Nephron (organoid): ENCODE results near the gene ADGRG1.

Experiments
- H3K27ac Mint-ChIP-seq, 3 experiments: 2 replicates each; pipeline ENCODE4 v1.8.0; 2020; ENCODE audit warnings: mixed read lengths in 3 of 3, mild to moderate bottlenecking in 2 of 3, moderate library complexity in 1 of 3
- H3K27me3 Mint-ChIP-seq: 2 replicates; pipeline ENCODE4 v1.8.0; 2021; ENCODE audit warnings: low read depth, mild to moderate bottlenecking, moderate library complexity, mixed read lengths
- H3K36me3 Mint-ChIP-seq: 2 replicates; pipeline ENCODE4 v1.8.0; 2020; ENCODE audit warnings: low read depth, mixed read lengths
- H3K4me1 Mint-ChIP-seq: 2 replicates; pipeline ENCODE4 v1.8.0; 2020; ENCODE audit warnings: mixed read lengths
- H3K4me3 Mint-ChIP-seq, 3 experiments: 2 replicates each; pipeline ENCODE4 v1.8.0; 2020; ENCODE audit warnings: mild to moderate bottlenecking in 3 of 3, mixed read lengths in 3 of 3, moderate library complexity in 2 of 3
- H3K9me3 Mint-ChIP-seq: 2 replicates; pipeline ENCODE4 v1.8.0; 2020; ENCODE audit warnings: mixed read lengths
- CTCF ChIP-seq, 3 experiments: fragments of 200-600 bp; sonication (generic); IDR thresholded peaks; one replicate each; pipeline ENCODE4 v1.5.0; 2021; ENCODE audit warnings: antibody characterized with exemption in 3 of 3; ENCODE audit not compliant: unreplicated experiment in 3 of 3

ADGRG1 gene

DNA sequence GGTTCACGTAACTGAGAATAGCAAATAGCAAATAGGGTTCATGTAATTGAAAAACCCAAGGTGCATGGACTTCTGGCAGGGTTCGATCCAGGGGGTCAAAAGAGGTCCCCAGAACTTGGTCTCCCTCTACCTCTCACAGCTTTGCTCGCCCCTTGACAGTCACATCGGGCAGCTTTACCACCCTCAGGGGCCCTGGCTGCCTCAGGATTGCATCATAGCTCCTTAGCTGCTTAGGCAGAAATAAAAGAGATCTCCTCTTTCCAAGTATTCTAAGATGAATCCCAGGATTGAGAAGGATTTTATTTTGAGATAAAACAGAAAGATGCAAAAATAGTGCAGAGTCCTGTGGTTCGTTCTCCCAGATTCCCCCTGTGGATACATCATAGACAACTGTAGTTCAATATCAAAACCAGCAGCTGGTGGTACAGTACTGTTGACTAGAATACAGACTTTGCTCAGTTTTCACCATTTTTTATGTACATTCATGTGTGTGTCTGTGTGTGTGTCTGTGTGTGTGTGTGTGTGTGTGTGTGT lies 52.5 kb downstream of the ADGRG1 start:
- Mint-ChIP-seq H3K27me3 (no peaks in the 10 kb centered on the region), H3K4me1 (peaks cover 10% of the 10 kb centered on the region), H3K27ac (peak overlapping the region in 1 of 3 experiments; percentile 63), H3K36me3 (no peaks in the 10 kb centered on the region), H3K4me3 (no peak overlapping the region), H3K9me3 (no peaks in the 10 kb centered on the region)
- no peak for TF ChIP-seq CTCF (IDR thresholded peaks at IDR 0.05; ENCODE audit: unreplicated experiment in 3 of 3)

DNA sequence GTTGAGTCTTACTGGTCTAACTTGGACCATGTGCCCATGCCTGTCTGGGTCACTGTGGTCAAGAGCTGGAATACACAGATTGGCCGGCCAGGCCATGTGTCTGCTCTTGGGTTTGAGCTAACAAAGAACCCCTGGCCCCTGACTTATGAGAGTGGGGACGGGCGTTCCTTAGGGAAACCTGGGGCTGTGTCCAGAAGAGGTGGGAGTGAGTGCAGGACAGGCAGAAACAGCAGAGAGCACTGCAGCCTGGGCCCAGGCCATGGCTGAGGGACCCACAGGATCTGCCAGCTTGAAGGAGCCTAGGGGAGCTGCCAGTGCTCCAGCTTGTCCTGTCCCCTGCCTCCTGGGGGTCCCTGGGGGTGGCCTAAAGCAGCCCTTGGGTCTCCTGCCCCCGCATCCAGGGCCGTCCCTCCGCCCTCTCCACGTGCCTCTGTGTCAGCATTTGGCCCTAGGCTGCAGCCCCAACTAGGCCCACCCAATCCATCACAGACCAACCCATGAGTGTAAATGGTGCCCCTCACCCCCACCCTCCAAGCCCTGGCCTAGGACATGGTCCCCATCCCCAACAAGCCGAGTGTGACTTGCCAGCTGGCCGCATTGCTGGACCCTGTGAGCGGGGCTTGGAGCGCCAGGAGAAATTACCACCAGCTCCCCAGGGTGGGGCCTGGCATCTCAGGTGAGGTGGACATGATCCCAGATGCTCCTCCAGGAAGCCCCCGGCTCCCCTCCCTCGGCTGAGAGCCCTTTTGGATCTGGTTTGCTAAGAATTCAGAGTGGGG lies 53.7 kb downstream of the ADGRG1 start:
- no peak for TF ChIP-seq CTCF (IDR thresholded peaks at IDR 0.05; ENCODE audit: unreplicated experiment in 3 of 3)
- H3K9me3 Mint-ChIP-seq, result no peaks in the 10 kb centered on the region

DNA sequence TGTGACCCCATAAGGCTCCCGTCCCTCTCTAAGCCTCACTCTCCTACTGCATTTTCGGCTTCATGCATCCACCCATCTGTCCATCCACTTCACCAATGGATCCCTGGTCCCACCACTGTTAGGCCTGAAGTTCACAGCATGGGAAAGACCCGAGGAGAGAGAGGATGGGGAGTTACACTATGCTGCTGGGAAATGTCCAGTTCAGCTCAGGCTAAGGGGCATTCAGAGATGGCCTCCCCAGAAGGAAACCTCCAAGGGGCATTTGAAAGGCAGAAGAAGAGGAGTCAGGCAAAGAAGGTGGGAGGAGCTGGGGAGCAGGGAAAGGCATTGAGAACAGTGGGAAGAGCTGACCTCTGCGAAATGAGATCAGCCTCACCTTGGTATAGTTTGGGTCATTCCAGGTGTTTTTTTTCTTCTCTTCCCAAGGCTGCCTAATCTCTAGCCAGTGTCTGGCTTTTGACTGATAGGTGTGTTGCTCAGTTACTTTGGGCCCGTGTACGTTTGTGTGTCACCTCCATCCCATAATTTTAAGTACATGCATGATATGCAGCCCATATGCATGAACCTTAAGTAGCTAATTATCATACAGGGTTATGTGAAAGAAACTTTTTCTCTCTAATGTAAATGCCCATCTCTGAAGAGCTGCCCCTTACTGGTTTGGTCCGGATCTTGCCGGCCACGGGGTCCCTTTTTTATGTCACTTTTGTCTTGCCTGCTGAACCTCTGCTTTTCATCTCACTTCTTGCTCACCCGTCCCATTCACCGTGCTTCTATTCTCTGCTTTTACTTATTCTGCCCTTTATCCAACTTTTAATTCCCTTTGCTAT lies 54.6 kb downstream of the ADGRG1 start:
- no peak for TF ChIP-seq CTCF (IDR thresholded peaks at IDR 0.05; ENCODE audit: unreplicated experiment in 3 of 3)
- Mint-ChIP-seq H3K9me3 (no peaks in the 10 kb centered on the region), H3K4me3 (no peak overlapping the region)

More for the DNA sequence above, 53.7 kb downstream of the ADGRG1 start:
- H3K4me3 Mint-ChIP-seq, result no peak overlapping the region
- H3K36me3 Mint-ChIP-seq, result no peaks in the 10 kb centered on the region
- no peaks in the 10 kb centered on the region for H3K4me1 Mint-ChIP-seq
- no peaks in the 10 kb centered on the region for H3K27me3 Mint-ChIP-seq
- no peak overlapping the region for H3K27ac Mint-ChIP-seq

DNA sequence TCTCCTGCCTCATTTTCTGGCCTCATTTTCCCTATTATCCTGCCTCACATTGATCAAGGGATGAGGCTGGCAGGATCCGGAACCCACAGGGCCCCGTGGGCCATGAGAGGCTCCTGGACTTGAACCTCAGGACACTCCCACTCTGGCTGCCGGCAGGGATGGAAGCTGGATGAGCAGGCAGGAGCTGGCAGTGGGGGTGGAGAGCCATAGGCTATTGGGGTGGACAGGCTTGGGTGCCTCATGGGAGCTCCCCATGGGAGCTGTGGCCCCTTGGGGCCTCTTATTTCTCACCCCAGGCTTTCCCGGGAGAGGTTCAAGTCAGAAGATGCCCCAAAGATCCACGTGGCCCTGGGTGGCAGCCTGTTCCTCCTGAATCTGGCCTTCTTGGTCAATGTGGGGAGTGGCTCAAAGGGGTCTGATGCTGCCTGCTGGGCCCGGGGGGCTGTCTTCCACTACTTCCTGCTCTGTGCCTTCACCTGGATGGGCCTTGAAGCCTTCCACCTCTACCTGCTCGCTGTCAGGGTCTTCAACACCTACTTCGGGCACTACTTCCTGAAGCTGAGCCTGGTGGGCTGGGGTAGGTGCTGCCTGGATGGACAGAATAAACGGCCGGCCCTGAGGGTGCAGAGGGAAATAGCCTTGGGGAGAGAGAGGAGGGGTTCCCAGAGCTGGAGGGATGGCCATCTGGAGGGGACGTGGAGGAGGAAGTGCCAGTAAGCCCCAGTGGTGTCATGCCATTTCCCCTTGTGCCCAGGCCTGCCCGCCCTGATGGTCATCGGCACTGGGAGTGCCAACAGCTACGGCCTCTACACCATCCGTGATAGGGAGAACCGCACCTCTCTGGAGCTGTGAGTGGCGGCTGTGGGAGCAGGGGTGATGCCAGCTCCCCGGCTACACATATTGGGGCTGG lies 55.5 kb downstream of the ADGRG1 start:
- H3K4me3 Mint-ChIP-seq, result no peak overlapping the region
- H3K27ac Mint-ChIP-seq, result no peak overlapping the region
- H3K36me3 Mint-ChIP-seq, result no peaks in the 10 kb centered on the region
- TF ChIP-seq CTCF (IDR thresholded peaks at IDR 0.05; ENCODE audit: unreplicated experiment in 3 of 3), result no peak
- no peaks in the 10 kb centered on the region for H3K9me3 Mint-ChIP-seq
- H3K27me3 Mint-ChIP-seq, result peaks cover 3% of the 10 kb centered on the region
- no peaks in the 10 kb centered on the region for H3K4me1 Mint-ChIP-seq

More for the DNA sequence above, 54.6 kb downstream of the ADGRG1 start:
- Mint-ChIP-seq H3K36me3 (no peaks in the 10 kb centered on the region), H3K27ac (no peak overlapping the region), H3K4me1 (no peaks in the 10 kb centered on the region), H3K27me3 (peaks cover 2% of the 10 kb centered on the region)

- H3K27ac Mint-ChIP-seq, result no peak overlapping the region
- H3K9me3 Mint-ChIP-seq, result no peaks in the 10 kb centered on the region
- no peak for TF ChIP-seq CTCF (IDR thresholded peaks at IDR 0.05; ENCODE audit: unreplicated experiment in 3 of 3)
- H3K4me3 Mint-ChIP-seq, result no peak overlapping the region
- H3K4me1 Mint-ChIP-seq, result peaks cover 6% of the 10 kb centered on the region
- H3K27me3 Mint-ChIP-seq, result peaks cover 3% of the 10 kb centered on the region
- no peaks in the 10 kb centered on the region for H3K36me3 Mint-ChIP-seq
These were observed 56.4 kb downstream of the ADGRG1 start for GRCh38 chr16:57684626-57685358.
